Stimulated activated CD4-positive, alpha-beta T cell treated with anti-CD3 and anti-CD28 coated beads, Interleukin-4, amount 100 ng/mL, for 1 hour (primary cell): Measurements from ENCODE around the gene BCKDK.
"Not testable (repeated sequence)": the region's sequence is repeated elsewhere in the genome, so short reads cannot be mapped to it uniquely, and the experiment has no call there.

Experiments
- DNase-seq: peaks from one replicate; pipeline ENCODE4 v3.0.0-alpha.2; 2020

BCKDK gene

GRCh38 chr16:31144418-31144817 lies 36.2 kb downstream of the BCKDK start:
- not testable (repeated sequence) for DNase-seq

DNA sequence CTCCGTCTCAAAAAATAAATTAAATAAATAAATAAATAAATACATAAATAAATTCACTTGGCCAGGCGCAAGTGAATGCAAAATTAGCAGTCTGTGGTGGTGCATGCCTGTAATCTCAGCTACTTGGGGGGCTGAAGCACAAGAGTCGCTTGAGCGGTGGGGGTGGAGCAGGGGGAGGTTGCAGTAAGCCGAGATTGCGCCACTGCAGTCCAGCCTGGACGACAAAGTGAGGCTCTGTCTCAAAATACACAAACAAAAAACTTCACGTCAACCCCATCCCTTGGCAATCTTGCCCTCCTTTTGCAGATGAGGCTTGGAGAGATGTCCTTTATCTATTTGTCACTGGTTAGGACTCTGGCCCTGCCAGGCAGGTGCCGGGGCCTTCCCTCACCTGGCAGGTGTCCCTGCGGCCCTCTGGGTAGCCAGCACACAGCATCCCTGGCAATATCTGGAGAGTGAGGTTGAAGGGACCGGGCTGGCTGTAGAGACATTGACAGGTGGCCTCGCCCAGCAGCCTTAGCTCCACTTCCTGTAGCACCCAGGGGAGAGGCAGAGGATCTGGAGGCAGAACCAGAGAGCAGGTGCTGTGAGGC lies 37.3 kb downstream of the BCKDK start:
- DNase-seq: no peak

GRCh38 chr16:31147574-31147973 lies 39.4 kb downstream of the BCKDK start:
- no peak for DNase-seq

GRCh38 chr16:31148281-31148728 lies 40.1 kb downstream of the BCKDK start:
- DNase-seq: no peak

- DNase-seq: no peak
These were observed 40.7 kb downstream of the BCKDK start for GRCh38 chr16:31148896-31149295.

DNA sequence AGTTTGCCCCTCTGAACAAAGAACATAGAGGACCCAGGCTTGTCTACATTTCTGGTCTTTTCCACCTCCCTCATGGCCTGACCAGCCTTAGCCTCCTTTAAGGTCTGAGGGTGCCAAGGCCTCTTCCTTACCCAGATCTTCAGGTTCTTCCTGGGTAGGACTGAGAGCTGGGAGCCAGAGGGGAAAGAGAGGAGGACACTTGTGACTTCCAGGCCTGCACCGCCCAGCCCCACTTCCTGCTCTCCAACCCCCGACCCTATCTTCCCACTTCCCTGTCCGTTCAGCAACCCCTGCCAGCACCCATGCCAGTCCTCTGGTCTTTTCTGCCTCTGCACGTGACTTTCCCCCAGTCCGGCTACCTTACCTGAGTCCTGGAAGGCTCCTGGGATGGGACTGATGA lies 41.1 kb downstream of the BCKDK start:
- no peak for DNase-seq

- DNase-seq: no peak
These were observed 42.0 kb downstream of the BCKDK start, which contains the start of gene PRSS36 for GRCh38 chr16:31149894-31150890. Gene PRSS36, minus strand, starts transcription at chr16:31150066. Its CDS starts 31 bp downstream, at chr16:31150035.

DNA sequence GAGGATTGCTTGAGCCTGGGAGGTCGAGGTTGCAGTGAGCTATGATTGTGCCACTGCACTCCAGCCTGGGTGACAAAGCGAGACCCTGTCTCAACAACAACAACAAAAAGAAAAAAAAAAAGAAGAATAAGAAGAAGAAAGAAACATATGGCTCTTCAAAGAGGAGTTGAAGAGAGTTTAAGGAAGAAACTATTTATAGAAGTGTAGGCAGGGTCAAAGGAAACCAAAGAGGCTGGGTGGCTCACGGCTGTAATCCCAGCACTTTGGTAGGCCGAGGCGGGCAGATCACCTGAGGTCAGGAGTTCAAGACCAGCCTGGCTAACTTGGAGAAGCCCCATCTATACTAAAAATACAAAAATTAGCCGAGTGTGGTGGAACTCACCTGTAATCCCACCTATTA lies 42.8 kb downstream of the BCKDK start:
- not testable (repeated sequence) for DNase-seq

- no peak for DNase-seq
These were observed 49.0 kb downstream of the BCKDK start for GRCh38 chr16:31157136-31157535.
